ENCODE measurements around the gene CPEB3. TPM values are rescaled to one million over a fixed set of nuclear protein-coding genes. Genes with fewer than 3 reads are reported as not detected.
"Not testable (repeated sequence)": the region's sequence is repeated elsewhere in the genome, so short reads cannot be mapped to it uniquely, and the experiment has no call there.

The CPEB3 gene
- total RNA-seq, 1 experiment from 2014 or later = 2.8 TPM

DNA sequence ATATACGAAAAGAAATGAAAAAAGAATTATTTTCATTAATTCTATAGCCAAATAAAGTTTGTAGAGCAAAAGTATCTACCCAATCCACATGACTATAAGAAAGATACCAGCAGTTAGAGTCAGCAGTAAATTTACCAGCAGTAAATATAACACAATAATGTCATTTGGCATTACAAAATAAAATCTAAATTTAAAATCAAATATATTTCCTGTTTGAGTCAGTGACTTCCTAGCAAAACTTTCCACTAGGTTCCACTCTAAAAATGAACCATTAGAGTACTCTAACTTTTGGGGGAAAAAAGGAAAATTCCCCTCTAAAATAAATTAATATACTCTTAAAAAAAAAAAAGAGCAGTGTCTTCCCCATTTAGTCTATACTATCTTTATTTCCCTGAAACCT lies 144.8 kb downstream of the CPEB3 start:
- ChIA-PET POLR2A (no interaction called here), CTCF (interaction anchor here (1.2 kb wide), 1 partner anchor 16 kb away, joined by 3 read pairs; no protein-coding TSS in a partner anchor)
- BruUV-seq (replicated peaks) = no TSS peak
- Mint-ChIP-seq H3K27ac (ENCODE audit: low read depth, unreplicated experiment) (no peak overlapping the region), H3K9me3 (ENCODE audit: unreplicated experiment) (no peaks in the 10 kb centered on the region), H3K27me3 (ENCODE audit: insufficient read depth, unreplicated experiment) (no peaks in the 10 kb centered on the region), H3K4me1 (ENCODE audit: insufficient read depth, unreplicated experiment) (no peaks in the 10 kb centered on the region), H3K4me3 (ENCODE audit: unreplicated experiment) (no peak overlapping the region), H3K36me3 (ENCODE audit: insufficient read depth, unreplicated experiment) (peaks cover 4% of the 10 kb centered on the region)
- intact Hi-C loops (cut with micrococcal nuclease) = no loop called here
- no peak for DNase-seq (ENCODE audit: unreplicated experiment)
- TF ChIP-seq, protein P1, sequence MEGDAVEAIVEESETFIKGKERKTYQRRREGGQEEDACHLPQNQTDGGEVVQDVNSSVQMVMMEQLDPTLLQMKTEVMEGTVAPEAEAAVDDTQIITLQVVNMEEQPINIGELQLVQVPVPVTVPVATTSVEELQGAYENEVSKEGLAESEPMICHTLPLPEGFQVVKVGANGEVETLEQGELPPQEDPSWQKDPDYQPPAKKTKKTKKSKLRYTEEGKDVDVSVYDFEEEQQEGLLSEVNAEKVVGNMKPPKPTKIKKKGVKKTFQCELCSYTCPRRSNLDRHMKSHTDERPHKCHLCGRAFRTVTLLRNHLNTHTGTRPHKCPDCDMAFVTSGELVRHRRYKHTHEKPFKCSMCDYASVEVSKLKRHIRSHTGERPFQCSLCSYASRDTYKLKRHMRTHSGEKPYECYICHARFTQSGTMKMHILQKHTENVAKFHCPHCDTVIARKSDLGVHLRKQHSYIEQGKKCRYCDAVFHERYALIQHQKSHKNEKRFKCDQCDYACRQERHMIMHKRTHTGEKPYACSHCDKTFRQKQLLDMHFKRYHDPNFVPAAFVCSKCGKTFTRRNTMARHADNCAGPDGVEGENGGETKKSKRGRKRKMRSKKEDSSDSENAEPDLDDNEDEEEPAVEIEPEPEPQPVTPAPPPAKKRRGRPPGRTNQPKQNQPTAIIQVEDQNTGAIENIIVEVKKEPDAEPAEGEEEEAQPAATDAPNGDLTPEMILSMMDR (IDR thresholded peaks at IDR 0.05; ENCODE audit: unreplicated experiment) = no peak

DNA sequence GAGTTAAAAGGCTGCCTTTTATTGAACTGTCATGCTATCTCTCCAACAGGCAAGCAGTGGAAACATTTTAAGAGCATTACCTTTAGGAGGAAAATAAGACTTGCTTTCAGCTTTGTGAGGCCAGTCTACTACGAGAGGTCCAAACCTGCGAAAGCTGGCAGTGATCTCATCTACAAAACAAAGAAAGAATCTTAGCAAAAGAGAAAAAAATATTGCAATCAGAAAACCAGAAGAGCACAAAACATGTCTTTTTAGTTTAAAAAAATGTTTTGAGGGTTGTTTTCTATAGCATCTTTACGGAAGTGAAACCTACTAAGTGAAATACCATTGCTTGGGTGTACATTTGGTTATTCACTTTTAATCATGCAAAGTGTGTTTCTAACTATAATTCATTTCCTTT lies 147.9 kb downstream of the CPEB3 start:
- Mint-ChIP-seq H3K27ac (ENCODE audit: low read depth, unreplicated experiment) (no peak overlapping the region), H3K4me3 (ENCODE audit: unreplicated experiment) (no peak overlapping the region), H3K9me3 (ENCODE audit: unreplicated experiment) (no peaks in the 10 kb centered on the region), H3K4me1 (ENCODE audit: insufficient read depth, unreplicated experiment) (no peaks in the 10 kb centered on the region), H3K36me3 (ENCODE audit: insufficient read depth, unreplicated experiment) (peaks cover 4% of the 10 kb centered on the region), H3K27me3 (ENCODE audit: insufficient read depth, unreplicated experiment) (no peaks in the 10 kb centered on the region)
- intact Hi-C loops (cut with micrococcal nuclease) = no loop called here
- POLR2A ChIA-PET = no interaction called here
- TF ChIP-seq, protein P1 (IDR thresholded peaks at IDR 0.05; ENCODE audit: unreplicated experiment) = no peak
- CTCF ChIA-PET = no interaction called here
- no TSS peak for BruUV-seq (replicated peaks)
- no peak for DNase-seq (ENCODE audit: unreplicated experiment)

DNA sequence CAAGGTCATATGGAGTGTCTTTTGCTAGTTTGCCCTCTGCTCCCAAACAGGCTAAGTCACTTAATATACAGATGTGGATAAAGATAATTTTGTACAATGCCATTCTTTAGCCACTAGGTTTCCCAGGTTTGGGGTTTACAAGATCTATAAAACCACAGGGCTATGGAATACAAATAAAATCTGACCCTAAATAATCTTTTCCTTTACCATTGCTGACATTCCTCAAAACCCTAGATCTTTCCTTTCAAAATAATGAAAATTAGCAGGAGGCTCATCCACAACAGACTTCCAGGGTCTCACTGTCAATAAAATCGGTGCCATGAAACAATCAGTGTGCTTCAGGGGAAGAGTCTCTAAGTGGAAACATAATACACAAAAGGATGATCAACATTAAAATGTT lies 148.4 kb downstream of the CPEB3 start:
- H3K27me3 Mint-ChIP-seq (ENCODE audit: insufficient read depth, unreplicated experiment) = no peaks in the 10 kb centered on the region
- no peak overlapping the region for H3K4me3 Mint-ChIP-seq (ENCODE audit: unreplicated experiment)
- BruUV-seq (replicated peaks) = no TSS peak
- intact Hi-C loops (cut with micrococcal nuclease) = no loop called here
- peaks cover 4% of the 10 kb centered on the region for H3K36me3 Mint-ChIP-seq (ENCODE audit: insufficient read depth, unreplicated experiment)
- no peak for DNase-seq (ENCODE audit: unreplicated experiment)
- POLR2A ChIA-PET = no interaction called here
- CTCF ChIA-PET = no interaction called here
- no peaks in the 10 kb centered on the region for H3K4me1 Mint-ChIP-seq (ENCODE audit: insufficient read depth, unreplicated experiment)
- H3K9me3 Mint-ChIP-seq (ENCODE audit: unreplicated experiment) = no peaks in the 10 kb centered on the region
- TF ChIP-seq, protein P1 (IDR thresholded peaks at IDR 0.05; ENCODE audit: unreplicated experiment) = no peak
- H3K27ac Mint-ChIP-seq (ENCODE audit: low read depth, unreplicated experiment) = no peak overlapping the region

DNA sequence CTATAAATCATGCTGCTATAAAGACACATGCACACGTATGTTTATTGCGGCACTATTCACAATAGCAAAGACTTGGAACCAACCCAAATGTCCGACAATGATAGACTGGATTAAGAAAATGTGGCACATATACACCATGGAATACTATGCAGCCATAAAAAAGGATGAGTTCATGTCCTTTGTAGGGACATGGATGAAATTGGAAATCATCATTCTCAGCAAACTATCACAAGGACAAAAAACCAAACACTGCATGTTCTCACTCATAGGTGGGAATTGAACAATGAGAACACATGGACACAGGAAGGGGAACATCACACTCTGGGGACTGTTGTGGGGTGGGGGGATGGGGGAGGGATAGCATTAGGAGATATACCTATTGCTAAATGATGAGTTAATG lies 149.7 kb downstream of the CPEB3 start:
- H3K36me3 Mint-ChIP-seq (ENCODE audit: insufficient read depth, unreplicated experiment); H3K27ac Mint-ChIP-seq (ENCODE audit: low read depth, unreplicated experiment); CTCF ChIA-PET; H3K27me3 Mint-ChIP-seq (ENCODE audit: insufficient read depth, unreplicated experiment); H3K4me1 Mint-ChIP-seq (ENCODE audit: insufficient read depth, unreplicated experiment); BruUV-seq (replicated peaks); H3K4me3 Mint-ChIP-seq (ENCODE audit: unreplicated experiment); DNase-seq (ENCODE audit: unreplicated experiment); intact Hi-C loops (cut with micrococcal nuclease); POLR2A ChIA-PET; H3K9me3 Mint-ChIP-seq (ENCODE audit: unreplicated experiment): not testable (repeated sequence)

DNA sequence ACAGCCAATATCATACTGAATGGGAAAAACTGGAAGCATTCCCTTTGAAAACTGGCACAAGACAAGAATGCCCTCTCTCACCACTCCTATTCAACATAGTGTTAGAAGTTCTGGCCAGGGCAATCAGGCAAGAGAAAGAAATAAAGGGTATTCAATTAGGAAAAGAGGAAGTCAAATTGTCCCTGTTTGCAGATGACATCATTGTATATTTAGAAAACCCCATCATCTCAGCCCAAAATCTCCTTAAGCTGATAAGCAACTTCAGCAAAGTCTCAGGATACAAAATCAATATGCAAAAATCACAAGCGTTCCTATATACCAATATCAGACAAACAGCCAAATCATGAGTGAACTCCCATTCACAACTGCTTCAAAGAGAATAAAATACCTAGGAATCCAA lies 156.8 kb downstream of the CPEB3 start:
- H3K27me3 Mint-ChIP-seq (ENCODE audit: insufficient read depth, unreplicated experiment); H3K4me1 Mint-ChIP-seq (ENCODE audit: insufficient read depth, unreplicated experiment); H3K36me3 Mint-ChIP-seq (ENCODE audit: insufficient read depth, unreplicated experiment); H3K27ac Mint-ChIP-seq (ENCODE audit: low read depth, unreplicated experiment); DNase-seq (ENCODE audit: unreplicated experiment); CTCF ChIA-PET; H3K9me3 Mint-ChIP-seq (ENCODE audit: unreplicated experiment); BruUV-seq (replicated peaks); intact Hi-C loops (cut with micrococcal nuclease); H3K4me3 Mint-ChIP-seq (ENCODE audit: unreplicated experiment): not testable (repeated sequence)
- POLR2A ChIA-PET = interaction anchor here (1.2 kb wide), 1 partner anchor 9 kb away, joined by 3 read pairs; no protein-coding TSS in a partner anchor
